HL-60 (cell line): ENCODE results near the gene HLCS.

Experiments used
- DNase-seq, 2 experiments: peaks; one replicate each; pipeline ENCODE4 v3.0.0-alpha.2; 2010 to 2020; ENCODE audit warnings: low read depth in 1 of 2, low spot score in 1 of 2
- H3K27ac ChIP-seq: fragments of 250-450 bp; sonication (Bioruptor Pico); replicated peaks from 2 replicates; pipeline ENCODE4 v1.5.1; 2020; ENCODE audit warnings: mild to moderate bottlenecking, moderate library complexity
- H3K27me3 ChIP-seq: fragments of 250-450 bp; sonication (Bioruptor Pico); 2 replicates; pipeline ENCODE4 v1.5.1; 2021; ENCODE audit warnings: mild to moderate bottlenecking, moderate library complexity; ENCODE audit not compliant: insufficient read depth, poor library complexity, severe bottlenecking
- H3K4me3 ChIP-seq: replicated peaks from 2 replicates; pipeline ENCODE4 v1.5.1; 2011; ENCODE audit warnings: mild to moderate bottlenecking, control low read depth, low read length; ENCODE audit not compliant: insufficient read depth
- CTCF ChIP-seq: IDR thresholded peaks from one replicate; pipeline ENCODE4 v1.5.1; 2011; ENCODE audit warnings: low read length, control low read depth, inconsistent platforms; ENCODE audit not compliant: insufficient read depth
- GABPA ChIP-seq: IDR thresholded peaks from 2 replicates; pipeline ENCODE4 v1.6.1; 2012; ENCODE audit warnings: low read depth
- POLR2AphosphoS5 ChIP-seq: IDR thresholded peaks from 2 replicates; pipeline ENCODE4 v1.6.1; 2012; ENCODE audit warnings: low read depth
- REST ChIP-seq: IDR thresholded peaks from 2 replicates; pipeline ENCODE4 v1.6.1; 2012; ENCODE audit warnings: low read depth; ENCODE audit not compliant: insufficient replicate concordance
- SPI1 ChIP-seq: IDR thresholded peaks from 2 replicates; pipeline ENCODE4 v1.6.1; 2012; ENCODE audit warnings: low read depth, mild to moderate bottlenecking, borderline replicate concordance

Gene HLCS

GRCh38 chr21:36725793-36726386 lies 240.6 kb downstream of the HLCS start:
- Histone ChIP-seq H3K4me3 (no peak overlapping the region), H3K27ac (no peak overlapping the region), H3K27me3 (no peaks in the 10 kb centered on the region)
- TF ChIP-seq REST = no peak
- no peak for TF ChIP-seq GABPA
- no peak for TF ChIP-seq POLR2AphosphoS5
- TF ChIP-seq CTCF = no peak
- TF ChIP-seq SPI1 = no peak
- DNase-seq = no peak

GRCh38 chr21:36724660-36725059 lies 241.8 kb downstream of the HLCS start:
- peaks cover under 1% of the 10 kb centered on the region for H3K27me3 ChIP-seq
- no peak for DNase-seq
- H3K27ac ChIP-seq = no peak overlapping the region
- TF ChIP-seq SPI1 (no peak), GABPA (no peak), POLR2AphosphoS5 (no peak), CTCF (no peak), REST (no peak)
- H3K4me3 ChIP-seq = no peak overlapping the region

GRCh38 chr21:36723371-36723881 lies 243.0 kb downstream of the HLCS start:
- DNase-seq = no peak
- no peak overlapping the region for H3K27ac ChIP-seq
- TF ChIP-seq POLR2AphosphoS5 (no peak), GABPA (no peak), CTCF (no peak), REST (no peak), SPI1 (no peak)
- peaks cover 8% of the 10 kb centered on the region for H3K27me3 ChIP-seq
- no peak overlapping the region for H3K4me3 ChIP-seq
